SH-SY5Y (cell line): ENCODE data around the gene RNF214.

Experiments used
- GATA2 ChIP-seq: IDR thresholded peaks from 2 replicates; pipeline ENCODE4 v1.6.1; 2011; ENCODE audit warnings: mild to moderate bottlenecking, low read depth, low read length
- GATA3 ChIP-seq: IDR thresholded peaks from 2 replicates; pipeline ENCODE4 v1.6.1; 2011; ENCODE audit warnings: low read depth, mild to moderate bottlenecking, low read length, moderate library complexity

DNA sequence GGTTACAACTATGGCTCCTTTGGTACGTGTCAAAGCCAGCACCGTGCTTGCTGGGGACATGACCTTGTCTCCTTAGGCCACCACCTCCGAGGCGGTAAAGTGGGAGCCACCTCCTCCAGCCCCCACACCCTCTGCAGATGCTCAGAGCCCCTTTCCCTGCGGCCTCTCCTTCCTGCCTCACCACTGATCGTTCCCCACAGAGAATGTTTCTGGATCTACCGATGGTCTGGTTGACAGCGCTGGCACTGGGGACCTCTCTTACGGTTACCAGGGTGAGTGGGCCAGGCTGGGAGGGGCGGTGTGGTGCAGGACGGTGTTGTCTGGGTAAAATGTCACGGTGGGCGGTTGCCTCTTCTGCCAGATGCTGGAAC is 45.1 kb upstream of the RNF214 start:
- no peak for TF ChIP-seq GATA3
- no peak for TF ChIP-seq GATA2
